ENCODE measurements around the gene GABRG2.

DNA sequence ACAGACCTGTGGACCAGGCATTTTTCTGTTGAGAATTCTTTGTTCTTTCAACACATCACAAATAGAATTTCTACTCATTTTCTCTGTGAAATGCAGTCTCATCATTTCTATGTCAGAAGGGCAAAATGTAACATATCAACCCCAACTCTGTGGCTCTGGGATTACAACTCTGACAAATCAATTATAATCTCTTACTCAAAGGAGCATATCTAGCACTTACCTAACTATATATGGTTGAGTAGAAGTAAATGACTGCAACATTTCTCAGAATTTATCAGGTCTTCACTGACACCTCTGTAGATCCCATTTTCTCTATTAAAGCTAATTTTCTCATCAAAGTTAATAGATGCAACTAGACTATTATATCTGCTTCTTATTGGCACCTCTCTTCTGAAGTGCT is 64.8 kb downstream of the GABRG2 start:
- TF ChIP-seq CTCF (IDR thresholded peaks at IDR 0.05) (no peak), POLR2A (IDR thresholded peaks at IDR 0.05) (no peak), POLR2AphosphoS5 (IDR thresholded peaks at IDR 0.05) (no peak)

All from breast epithelium (tissue), 3 donors.